GM13977 (cell line): ENCODE measurements around the gene FASLG.

Experiments
- DNase-seq: peaks from one replicate; pipeline ENCODE4 v3.0.0; 2012; ENCODE audit warnings: low spot score
- CTCF ChIP-seq: IDR thresholded peaks from 2 replicates; pipeline ENCODE4 v1.5.1; 2012; ENCODE audit warnings: mild to moderate bottlenecking, control low read depth; ENCODE audit not compliant: insufficient read depth; ENCODE audit errors: extremely low read depth, missing control alignments
- in situ Hi-C: fragments of 300-500 bp; cut with MboI; formaldehyde crosslinking; loops from one replicate; pipeline ENCODE4 v1.12.0; 2022; ENCODE audit warnings: low sequenced_read_pairs, low pct_unique_long_range_greater_than_20kb, mixed read lengths, inconsistent platforms; ENCODE audit not compliant: unreplicated experiment

FASLG gene

GRCh38 chr1:172663732-172664131 is 4.8 kb downstream of the FASLG start:
- DNase-seq = no peak
- in situ Hi-C loops = no loop called here
- no peak for TF ChIP-seq CTCF

GRCh38 chr1:172668097-172668496 is 9.2 kb downstream of the FASLG start:
- in situ Hi-C loops = no loop called here
- no peak for TF ChIP-seq CTCF
- no peak for DNase-seq

GRCh38 chr1:172669011-172669410 is 10.1 kb downstream of the FASLG start:
- in situ Hi-C loops = no loop called here
- DNase-seq = no peak
- TF ChIP-seq CTCF = no peak

- TF ChIP-seq CTCF = no peak
- DNase-seq = no peak
- in situ Hi-C loops = no loop called here
Measured at GRCh38 chr1:172670316-172670715, 11.4 kb downstream of the FASLG start.

GRCh38 chr1:172670791-172671190 is 11.9 kb downstream of the FASLG start:
- no peak for DNase-seq
- in situ Hi-C loops = no loop called here
- TF ChIP-seq CTCF = no peak

GRCh38 chr1:172671591-172671990 is 12.7 kb downstream of the FASLG start:
- DNase-seq = no peak
- TF ChIP-seq CTCF = no peak
- in situ Hi-C loops = no loop called here

GRCh38 chr1:172672720-172673119 is 13.8 kb downstream of the FASLG start:
- no peak for TF ChIP-seq CTCF
- no peak for DNase-seq
- in situ Hi-C loops = no loop called here
